Thyroid gland (tissue), 4 donors: ENCODE results near the gene SNX2.

Experiments used
- CTCF ChIP-seq, 6 experiments: fragments of 200-600 bp in 3 of 6; fragments of 450-650 bp in 3 of 6; sonication (generic) in 3 of 6; IDR thresholded peaks; one replicate each; pipeline ENCODE4 v1.5.1; 2016 to 2019; ENCODE audit warnings: antibody characterized with exemption in 6 of 6, mild to moderate bottlenecking in 2 of 6, inconsistent platforms in 1 of 6, moderate library complexity in 1 of 6
- POLR2A ChIP-seq, 2 donors: fragments of 450-650 bp; IDR thresholded peaks; one replicate each; pipeline ENCODE4 v1.6.1; 2017; ENCODE audit warnings: antibody characterized with exemption in 2 of 2, mild to moderate bottlenecking in 2 of 2, moderate library complexity in 1 of 2

- TF ChIP-seq CTCF (IDR thresholded peaks at IDR 0.05) (no peak), POLR2A (IDR thresholded peaks at IDR 0.05) (no peak)
These were observed 40.4 kb downstream of the SNX2 start for GRCh38 chr5:122815218-122815767.
